Esophagus squamous epithelium (tissue), 4 donors: Measurements from ENCODE around the gene TSPAN19.

Experiments
- POLR2A ChIP-seq, 4 donors: fragments of 450-650 bp; IDR thresholded peaks; one replicate each; pipeline ENCODE4 v1.6.1; 2017; ENCODE audit warnings: antibody characterized with exemption in 4 of 4, mild to moderate bottlenecking in 4 of 4, moderate library complexity in 3 of 4
- TF ChIP-seq, protein P1 (sequence below), 6 experiments: fragments of 450-650 bp in 4 of 6; fragments of 200-600 bp in 2 of 6; sonication (generic) in 2 of 6; IDR thresholded peaks; one replicate each; pipeline ENCODE4 v1.5.1; 2016 to 2019; ENCODE audit warnings: antibody characterized with exemption in 6 of 6, mild to moderate bottlenecking in 4 of 6, moderate library complexity in 4 of 6

DNA sequence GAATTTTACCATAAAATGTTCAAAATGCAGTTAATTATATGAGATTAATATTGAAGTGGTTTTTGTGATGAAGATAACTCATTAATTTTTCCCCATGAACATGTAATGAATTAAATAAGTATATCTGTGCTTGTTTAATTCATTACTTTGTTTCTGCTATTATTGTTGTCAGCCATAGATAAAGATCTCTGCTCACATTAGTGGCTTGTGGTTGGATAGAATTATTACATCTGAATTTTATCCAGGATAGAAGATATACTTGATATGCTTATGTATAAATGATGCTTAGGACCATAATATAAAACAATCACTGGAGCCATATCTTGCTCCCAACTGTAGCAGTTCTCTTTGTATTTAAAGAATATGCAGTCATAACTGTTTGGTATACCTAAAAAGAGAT is 18.5 kb downstream of the TSPAN19 start:
- TF ChIP-seq, protein P1, sequence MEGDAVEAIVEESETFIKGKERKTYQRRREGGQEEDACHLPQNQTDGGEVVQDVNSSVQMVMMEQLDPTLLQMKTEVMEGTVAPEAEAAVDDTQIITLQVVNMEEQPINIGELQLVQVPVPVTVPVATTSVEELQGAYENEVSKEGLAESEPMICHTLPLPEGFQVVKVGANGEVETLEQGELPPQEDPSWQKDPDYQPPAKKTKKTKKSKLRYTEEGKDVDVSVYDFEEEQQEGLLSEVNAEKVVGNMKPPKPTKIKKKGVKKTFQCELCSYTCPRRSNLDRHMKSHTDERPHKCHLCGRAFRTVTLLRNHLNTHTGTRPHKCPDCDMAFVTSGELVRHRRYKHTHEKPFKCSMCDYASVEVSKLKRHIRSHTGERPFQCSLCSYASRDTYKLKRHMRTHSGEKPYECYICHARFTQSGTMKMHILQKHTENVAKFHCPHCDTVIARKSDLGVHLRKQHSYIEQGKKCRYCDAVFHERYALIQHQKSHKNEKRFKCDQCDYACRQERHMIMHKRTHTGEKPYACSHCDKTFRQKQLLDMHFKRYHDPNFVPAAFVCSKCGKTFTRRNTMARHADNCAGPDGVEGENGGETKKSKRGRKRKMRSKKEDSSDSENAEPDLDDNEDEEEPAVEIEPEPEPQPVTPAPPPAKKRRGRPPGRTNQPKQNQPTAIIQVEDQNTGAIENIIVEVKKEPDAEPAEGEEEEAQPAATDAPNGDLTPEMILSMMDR (IDR thresholded peaks at IDR 0.05), result no peak
- no peak for TF ChIP-seq POLR2A (IDR thresholded peaks at IDR 0.05)
